HG02852 (cell line): ENCODE results near the gene NUDT12.

Source experiments
- ATAC-seq: cut with Tn5 transposase; IDR thresholded peaks from one replicate; pipeline ENCODE4 v1.9.1; 2021; ENCODE audit warnings: mild to moderate bottlenecking, moderate library complexity; ENCODE audit not compliant: unreplicated experiment

Gene NUDT12

GRCh38 chr5:103541569-103541968 is 21.0 kb downstream of the NUDT12 start:
- ATAC-seq, result no peak

- ATAC-seq, result no peak
Measured at GRCh38 chr5:103541114-103541513, 21.5 kb downstream of the NUDT12 start.

GRCh38 chr5:103539376-103540330 is 22.9 kb downstream of the NUDT12 start:
- no peak for ATAC-seq

GRCh38 chr5:103532086-103532734 is 30.4 kb downstream of the NUDT12 start:
- ATAC-seq, result no peak

GRCh38 chr5:103526164-103526915 is 36.2 kb downstream of the NUDT12 start:
- ATAC-seq, result no peak

GRCh38 chr5:103525361-103525760 is 37.2 kb downstream of the NUDT12 start:
- no peak for ATAC-seq

GRCh38 chr5:103523319-103523718 is 39.3 kb downstream of the NUDT12 start:
- ATAC-seq, result no peak

- no peak for ATAC-seq
Measured at GRCh38 chr5:103522586-103522985, 40.0 kb downstream of the NUDT12 start.

- ATAC-seq, result no peak
Measured at GRCh38 chr5:103519550-103519949, 43.0 kb downstream of the NUDT12 start.

- ATAC-seq, result no peak
Measured at GRCh38 chr5:103514371-103514770, 48.2 kb downstream of the NUDT12 start.

GRCh38 chr5:103513701-103514100 is 48.9 kb downstream of the NUDT12 start:
- no peak for ATAC-seq

GRCh38 chr5:103512500-103512899 is 50.1 kb downstream of the NUDT12 start:
- ATAC-seq, result no peak

GRCh38 chr5:103511554-103511885 is 51.1 kb downstream of the NUDT12 start:
- ATAC-seq, result no peak

GRCh38 chr5:103510851-103511553 is 51.6 kb downstream of the NUDT12 start:
- no peak for ATAC-seq

GRCh38 chr5:103505581-103506305 is 56.8 kb downstream of the NUDT12 start:
- ATAC-seq, result no peak

GRCh38 chr5:103503066-103503465 is 59.5 kb downstream of the NUDT12 start:
- no peak for ATAC-seq

GRCh38 chr5:103502662-103503061 is 59.9 kb downstream of the NUDT12 start:
- ATAC-seq, result no peak
